RWPE1 (cell line): ENCODE measurements around the gene RNASE13.

Experiments used
- CTCF ChIA-PET: fragments of 350-600 bp; sonication (Branson Sonifier 250); formaldehyde crosslinking; extraction: SDS; loops from one replicate; lab custom pipeline; 2021; lab: Yijun Ruan, JAX
- POLR2A ChIA-PET: fragments of 400-600 bp; formaldehyde crosslinking; extraction: SDS; loops from one replicate; lab custom pipeline; 2020; ENCODE audit warnings: antibody characterized with exemption; ENCODE audit not compliant: low non-redundant PET; lab: Yijun Ruan, JAX
- DNase-seq: peaks from one replicate; pipeline ENCODE4 v3.0.0; 2012; ENCODE audit warnings: low spot score
- H3K27ac ChIP-seq: fragments of 450-650 bp; 2 replicates; pipeline ENCODE4 v1.5.1; 2017
- TF ChIP-seq, protein P1 (sequence below): fragments of 450-650 bp; conservative IDR thresholded peaks from 2 replicates; pipeline ENCODE4 v1.5.1; 2017; ENCODE audit warnings: low read depth, mild to moderate bottlenecking

The RNASE13 gene

DNA sequence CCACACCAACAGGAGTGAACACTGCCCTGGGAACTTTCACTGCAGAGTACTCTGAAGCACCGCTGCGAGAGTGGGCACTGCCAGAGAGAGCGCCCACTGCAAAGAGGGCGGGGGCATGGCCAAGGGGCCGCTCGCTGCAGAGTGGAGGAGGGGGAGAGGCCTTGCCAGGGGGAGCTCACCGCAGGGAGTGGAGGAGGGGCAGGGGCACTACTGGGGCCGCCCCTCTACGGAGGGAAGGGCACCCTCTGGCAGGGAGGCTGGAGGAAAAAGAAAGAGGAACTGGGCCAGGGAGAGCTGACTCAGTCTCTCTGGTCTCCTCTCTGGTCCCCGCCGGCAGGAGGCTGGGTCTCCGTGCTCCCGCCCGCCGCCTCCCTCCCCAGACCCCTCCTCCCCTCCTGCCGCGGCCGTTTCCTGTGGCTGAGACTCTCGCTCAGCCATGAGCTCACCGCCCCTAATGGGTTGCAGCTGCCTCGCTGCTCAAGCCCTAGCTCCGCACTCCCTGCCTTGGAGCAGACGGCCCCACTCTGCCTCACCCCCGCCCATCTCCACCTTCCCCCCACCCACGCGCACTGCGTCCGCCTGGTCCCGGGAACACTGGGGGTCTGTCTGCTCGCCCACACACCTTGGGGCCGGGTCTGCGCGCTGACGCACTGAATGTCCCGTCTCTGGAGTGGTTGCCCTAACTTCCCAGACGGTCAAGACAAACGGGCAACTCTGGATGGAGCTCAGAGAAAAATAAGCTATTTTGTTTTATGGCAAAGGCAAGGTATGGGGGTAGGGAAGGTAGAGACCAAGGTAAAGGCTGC lies 36.8 kb upstream of the RNASE13 start:
- TF ChIP-seq, protein P1, sequence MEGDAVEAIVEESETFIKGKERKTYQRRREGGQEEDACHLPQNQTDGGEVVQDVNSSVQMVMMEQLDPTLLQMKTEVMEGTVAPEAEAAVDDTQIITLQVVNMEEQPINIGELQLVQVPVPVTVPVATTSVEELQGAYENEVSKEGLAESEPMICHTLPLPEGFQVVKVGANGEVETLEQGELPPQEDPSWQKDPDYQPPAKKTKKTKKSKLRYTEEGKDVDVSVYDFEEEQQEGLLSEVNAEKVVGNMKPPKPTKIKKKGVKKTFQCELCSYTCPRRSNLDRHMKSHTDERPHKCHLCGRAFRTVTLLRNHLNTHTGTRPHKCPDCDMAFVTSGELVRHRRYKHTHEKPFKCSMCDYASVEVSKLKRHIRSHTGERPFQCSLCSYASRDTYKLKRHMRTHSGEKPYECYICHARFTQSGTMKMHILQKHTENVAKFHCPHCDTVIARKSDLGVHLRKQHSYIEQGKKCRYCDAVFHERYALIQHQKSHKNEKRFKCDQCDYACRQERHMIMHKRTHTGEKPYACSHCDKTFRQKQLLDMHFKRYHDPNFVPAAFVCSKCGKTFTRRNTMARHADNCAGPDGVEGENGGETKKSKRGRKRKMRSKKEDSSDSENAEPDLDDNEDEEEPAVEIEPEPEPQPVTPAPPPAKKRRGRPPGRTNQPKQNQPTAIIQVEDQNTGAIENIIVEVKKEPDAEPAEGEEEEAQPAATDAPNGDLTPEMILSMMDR = no peak
- POLR2A ChIA-PET = interaction anchor here (1.4 kb wide), 1 partner anchor 33 kb away, joined by 4 read pairs; no protein-coding TSS in a partner anchor
- peak overlapping the region; percentile 83 for H3K27ac ChIP-seq
- DNase-seq = peak; percentile 42
- CTCF ChIA-PET = interaction anchor here (0.6 to 3.0 kb wide), 8 partner anchors 10 to 363 kb away, joined by 3 to 31 read pairs (median 4); no protein-coding TSS in a partner anchor

DNA sequence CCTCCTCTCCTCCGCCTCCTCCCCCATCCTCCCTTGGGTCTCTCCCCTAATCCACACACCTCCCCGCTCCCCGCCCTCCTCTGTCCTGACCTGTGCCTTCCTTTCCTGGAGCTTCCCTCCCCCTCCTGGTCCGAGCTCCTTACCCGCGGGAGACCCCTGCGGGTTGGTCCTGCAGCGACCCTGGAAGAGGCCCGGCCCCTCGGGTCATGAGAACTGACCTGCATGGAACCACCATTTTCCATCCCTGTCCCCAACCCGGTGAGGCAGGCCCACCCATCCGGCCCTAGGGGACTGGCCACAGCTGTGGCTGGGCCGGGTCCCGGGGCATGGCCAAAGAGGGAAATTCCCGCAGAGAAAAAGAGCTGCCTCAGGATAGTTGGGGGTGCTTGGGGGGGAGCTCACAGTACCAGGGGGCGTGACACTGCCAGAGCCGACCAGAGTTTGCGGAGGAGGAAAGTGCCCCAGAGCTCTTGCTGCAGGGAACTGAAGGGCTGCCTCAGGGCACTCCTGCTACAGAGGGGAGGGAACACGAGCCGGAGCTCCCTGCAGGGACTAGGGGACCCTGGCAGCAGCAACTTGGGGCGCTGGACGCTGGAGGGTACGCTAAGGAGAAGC lies 36.1 kb upstream of the RNASE13 start:
- ChIA-PET CTCF (interaction anchor here (0.5 to 3.0 kb wide), 11 partner anchors 9 to 570 kb away, joined by 3 to 31 read pairs (median 4); no protein-coding TSS in a partner anchor), POLR2A (interaction anchor here (1.1 to 1.4 kb wide), 2 partner anchors 23 to 34 kb away, joined by 3 to 4 read pairs; no protein-coding TSS in a partner anchor)
- H3K27ac ChIP-seq = peak overlapping the region; percentile 83
- peak; percentile 14 for DNase-seq
- TF ChIP-seq, protein P1 = no peak

DNA sequence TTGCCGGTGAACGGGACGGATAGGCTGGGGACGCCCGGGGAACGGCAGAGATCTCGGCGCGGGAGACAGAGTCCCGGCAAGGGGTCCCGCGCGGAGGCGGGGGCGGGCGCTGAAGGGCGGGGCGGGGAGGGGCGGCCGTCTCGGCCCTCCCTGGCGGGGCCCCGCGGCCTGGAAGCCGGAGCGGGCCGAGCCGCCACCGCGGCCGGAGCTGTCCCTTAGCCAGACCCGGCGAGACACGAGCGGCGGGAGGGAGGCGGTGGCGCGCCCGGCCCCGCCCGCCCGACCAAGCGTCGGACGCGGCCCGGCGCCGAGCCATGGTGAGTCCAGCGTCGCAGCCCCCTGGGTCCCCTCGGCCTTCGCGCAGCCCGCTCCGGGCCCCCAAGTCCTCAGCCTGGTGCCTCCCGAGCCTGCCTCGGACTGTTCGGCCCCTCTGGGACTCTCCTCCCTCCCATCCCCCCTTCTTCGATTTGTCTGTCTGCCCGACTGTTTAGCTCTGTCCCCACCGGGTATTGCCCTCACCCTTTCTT lies 35.5 kb upstream of the RNASE13 start, which contains the start of gene ARHGEF40:
Gene ARHGEF40 (plus strand): TSS at position 222 of the 527 bp plus-strand sequence. CDS start 93 bp downstream, at position 315.
- peak within 1 kb of the TSS; percentile 83 for H3K27ac ChIP-seq
- CTCF ChIA-PET = interaction anchor here (0.5 to 3.0 kb wide), 7 partner anchors 17 to 571 kb away, joined by 3 to 31 read pairs (median 6); no protein-coding TSS in a partner anchor
- POLR2A ChIA-PET = interaction anchor here (1.1 to 1.4 kb wide), 2 partner anchors 24 to 35 kb away, joined by 3 to 4 read pairs; no protein-coding TSS in a partner anchor
- TF ChIP-seq, protein P1 = no peak
- peak; percentile 43 for DNase-seq

DNA sequence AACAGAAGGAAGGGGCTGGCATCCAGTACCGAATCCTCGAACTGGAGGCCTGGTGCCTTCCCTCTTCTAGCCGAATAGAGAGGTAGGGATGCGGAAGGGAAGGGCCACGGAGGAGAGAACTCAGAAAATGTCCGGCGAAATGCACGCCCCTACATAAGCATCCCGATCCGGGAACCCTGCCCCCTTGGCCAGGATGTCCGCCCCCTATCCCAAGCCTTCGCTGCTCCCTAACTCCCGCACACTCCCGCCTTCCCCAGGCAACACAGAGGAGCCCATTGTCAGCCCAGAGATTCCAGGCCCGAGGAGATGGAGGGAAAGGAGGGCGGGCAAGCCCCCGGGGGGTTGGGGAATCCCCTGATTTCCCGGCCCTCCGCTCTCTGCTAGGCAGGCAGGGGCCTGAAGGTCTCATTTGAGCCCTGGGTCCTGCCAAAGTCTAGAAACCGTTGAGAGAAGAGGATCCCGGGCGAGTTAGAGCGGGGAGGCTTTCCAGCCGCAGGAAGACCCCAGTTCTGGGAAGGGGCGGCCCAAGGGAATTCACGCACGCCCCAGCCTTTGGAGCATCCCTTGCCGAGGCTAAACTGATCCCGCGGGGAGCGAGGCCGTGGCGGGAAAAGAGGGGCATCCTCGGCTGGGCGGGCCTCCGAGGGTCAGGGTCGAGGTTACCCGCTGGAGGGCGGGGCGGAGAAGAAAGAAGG lies 34.9 kb upstream of the RNASE13 start:
- TF ChIP-seq, protein P1 = no peak
- ChIA-PET POLR2A (interaction anchor here (1.1 kb wide), 1 partner anchor 24 kb away, joined by 3 read pairs; no protein-coding TSS in a partner anchor), CTCF (interaction anchor here (0.7 to 3.0 kb wide), 7 partner anchors 23 to 453 kb away, joined by 3 to 70 read pairs (median 12); partner anchors contain the start of gene TMEM253)
- peak overlapping the region; percentile 83 for H3K27ac ChIP-seq
- peak; percentile 11 for DNase-seq

DNA sequence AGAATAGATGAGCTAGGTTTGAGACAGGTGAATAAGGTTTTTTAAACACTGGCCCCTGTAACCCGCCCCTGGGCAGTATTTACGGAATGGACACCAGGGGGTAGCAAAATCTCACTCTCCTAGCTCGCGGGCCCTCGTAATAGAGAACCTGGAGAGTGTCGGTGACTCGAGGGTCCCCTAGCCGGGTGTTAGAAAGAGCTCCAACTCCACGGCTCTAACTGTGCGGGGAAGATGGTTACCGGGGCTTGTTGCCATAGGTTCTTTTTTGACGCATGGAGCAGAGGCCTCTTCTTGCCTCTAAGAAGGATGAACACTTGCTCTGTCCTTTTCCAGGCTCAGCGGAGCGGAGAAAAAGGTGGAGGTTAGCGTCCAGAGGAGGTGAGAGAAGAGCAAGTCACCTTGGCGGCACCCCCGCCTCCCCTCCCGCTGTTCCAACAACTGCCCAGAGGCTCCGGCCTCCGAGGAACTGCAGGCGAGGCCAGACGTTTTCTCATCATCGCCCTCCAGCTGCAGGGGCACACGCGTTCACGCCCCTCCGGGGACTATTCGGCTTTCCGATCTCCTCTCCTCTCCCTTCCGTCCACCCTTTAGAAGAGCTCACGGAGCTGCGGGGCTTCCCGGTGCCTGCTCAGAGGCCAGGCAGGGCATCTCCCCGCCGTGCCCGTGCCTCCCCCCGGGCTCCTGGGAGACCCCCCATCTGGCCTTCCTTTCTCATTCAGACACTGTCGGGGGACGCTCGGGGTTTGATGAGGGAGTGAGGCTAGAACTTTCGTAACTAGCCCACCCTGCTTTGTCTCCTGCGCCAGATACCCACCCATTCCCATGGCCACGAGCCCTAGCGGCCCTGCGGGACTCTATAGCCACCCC lies 34.1 kb upstream of the RNASE13 start:
- ChIA-PET CTCF (interaction anchor here (0.5 to 3.0 kb wide), 14 partner anchors 8 to 453 kb away, joined by 3 to 70 read pairs (median 4); partner anchors contain the start of genes RNASE7 and TMEM253), POLR2A (interaction anchor here (0.6 kb wide), 1 partner anchor 202 kb away, joined by 6 read pairs; no protein-coding TSS in a partner anchor)
- TF ChIP-seq, protein P1 = peak; percentile 71
- peak; percentile 78 for DNase-seq
- H3K27ac ChIP-seq = no peak overlapping the region; the same call in 1 of the 2 replicates
